NCI-H2107 (cell line): ENCODE data around the gene SMYD3.
"Not testable (repeated sequence)": the region's sequence is repeated elsewhere in the genome, so short reads cannot be mapped to it uniquely, and the experiment has no call there.

Experiments used
- DNase-seq: peaks from one replicate; lab custom pipeline; 2025; lab: John Stamatoyannopoulos, UW

The SMYD3 gene

DNA sequence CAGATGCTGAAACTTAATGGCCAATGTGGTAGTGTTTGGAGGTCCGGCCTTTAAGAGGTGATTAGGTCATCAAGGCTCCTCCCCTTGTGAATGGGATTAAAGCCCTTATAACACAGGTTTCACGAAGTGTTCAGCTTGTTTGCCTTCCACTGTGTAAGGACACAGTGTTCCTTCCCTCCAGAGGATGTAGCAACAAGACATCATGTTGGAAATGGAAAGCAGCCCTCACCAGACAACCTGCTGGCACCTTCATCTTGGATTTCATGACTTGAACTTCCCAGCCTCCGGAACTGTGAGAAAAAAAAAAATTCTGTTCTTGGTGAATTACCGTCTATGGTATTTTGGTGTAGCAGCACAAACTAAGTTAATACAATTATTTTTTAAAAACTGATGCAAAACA lies 738.5 kb downstream of the SMYD3 start:
- no peak for DNase-seq

DNA sequence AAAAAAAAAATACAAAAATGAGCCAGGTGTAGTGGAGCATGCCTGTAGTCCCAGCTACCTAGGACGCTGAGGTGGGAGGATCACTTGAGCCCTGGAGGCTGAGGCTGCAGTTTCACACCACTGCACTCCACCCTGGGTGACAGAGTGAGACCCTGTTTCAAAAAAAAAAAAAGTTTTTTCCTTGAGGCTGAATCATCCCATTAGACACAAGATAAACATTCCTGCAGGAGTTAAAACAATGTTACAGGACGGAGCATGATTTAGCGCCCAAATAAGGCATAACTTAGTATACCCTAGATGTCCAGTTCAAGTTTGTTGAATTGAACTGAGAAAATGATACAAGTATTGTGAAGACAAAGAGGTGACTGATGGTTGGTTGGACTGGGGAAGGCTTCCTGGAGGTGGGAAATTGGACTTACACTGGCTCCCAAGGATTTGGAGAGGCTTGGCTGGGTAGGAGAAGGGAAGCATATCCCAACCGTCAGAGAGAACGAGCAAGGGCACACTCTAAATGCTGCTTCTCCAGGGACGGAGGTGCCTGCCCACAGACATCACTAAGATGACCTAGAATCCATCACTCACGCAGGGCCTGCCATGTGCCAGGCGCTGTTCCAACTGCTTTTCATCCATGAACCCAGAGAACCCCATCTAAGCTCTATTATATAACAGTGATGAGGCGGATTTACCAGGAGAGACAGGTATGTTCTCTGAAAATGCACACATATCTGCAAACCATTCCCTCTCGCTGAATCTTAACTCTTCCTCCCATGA lies 741.7 kb downstream of the SMYD3 start:
- no peak for DNase-seq

- no peak for DNase-seq
These were observed 743.2 kb downstream of the SMYD3 start for GRCh38 chr1:245763873-245764331.

DNA sequence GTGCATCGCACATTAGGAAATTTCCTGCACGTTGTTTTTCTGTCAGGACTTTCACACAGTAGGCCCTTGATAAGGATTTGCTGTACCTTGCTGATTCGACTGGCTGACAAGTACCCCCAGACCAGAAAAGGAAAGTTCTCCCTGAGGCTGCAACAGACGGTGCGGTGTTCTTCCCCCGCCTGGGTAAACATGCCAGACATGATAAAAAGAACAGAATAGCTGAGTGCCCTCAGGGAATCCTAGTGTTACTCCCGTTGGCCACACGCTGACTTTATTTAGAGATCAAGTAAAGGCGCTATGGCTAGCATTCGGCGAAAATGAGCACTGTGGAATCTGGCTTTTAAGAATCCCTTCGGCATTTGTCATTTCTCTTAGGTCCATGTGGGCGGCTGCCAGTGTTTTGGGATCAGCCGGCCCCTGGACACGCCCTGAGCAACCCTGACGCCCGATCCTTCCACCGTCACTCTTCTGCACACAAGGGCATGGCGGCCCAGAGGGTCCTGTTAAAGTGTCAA lies 744.6 kb downstream of the SMYD3 start:
- no peak for DNase-seq

GRCh38 chr1:245760301-245760700 lies 746.8 kb downstream of the SMYD3 start:
- no peak for DNase-seq

DNA sequence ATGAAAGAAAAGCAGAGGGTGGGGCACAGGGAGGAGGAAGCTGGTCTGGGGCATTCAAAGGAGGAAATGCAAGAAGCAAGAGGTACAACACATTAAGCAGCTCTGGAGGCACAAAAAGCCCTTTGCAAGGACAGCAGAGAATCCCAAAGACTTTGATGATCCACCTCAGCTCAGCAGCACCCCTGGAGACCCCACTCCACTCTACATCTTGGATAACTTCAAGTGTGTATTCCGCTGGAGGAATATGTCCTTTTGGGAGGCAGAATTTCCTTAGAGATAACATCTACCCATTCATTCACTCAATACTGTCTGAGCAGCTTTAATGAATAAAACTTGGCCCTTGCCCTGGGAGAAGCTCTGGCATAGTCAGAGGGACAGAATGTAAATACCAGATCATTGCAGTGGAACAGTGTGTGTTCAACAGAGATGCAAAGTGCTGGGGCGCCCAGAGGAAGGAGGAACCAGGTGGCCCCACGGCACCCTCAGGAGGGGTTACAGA lies 752.6 kb downstream of the SMYD3 start:
- DNase-seq, result no peak

DNA sequence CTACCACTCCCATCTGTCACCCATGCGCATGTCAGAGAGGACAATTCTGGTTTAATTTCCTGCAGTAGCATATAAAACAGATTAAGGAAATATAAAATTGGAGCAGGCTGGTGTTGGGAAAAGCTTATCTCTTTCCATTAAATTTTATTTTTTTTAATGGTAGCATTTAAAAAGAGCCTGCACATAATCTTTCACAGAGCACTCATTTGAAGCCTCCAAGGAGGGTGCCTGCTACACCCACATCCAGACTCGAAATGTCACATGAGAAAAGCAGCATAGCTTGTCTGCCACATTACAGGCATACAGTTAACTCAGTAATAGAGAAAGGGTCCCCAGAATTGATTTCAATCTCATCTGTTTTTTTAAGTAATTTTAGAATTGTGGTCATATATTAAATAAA lies 753.3 kb downstream of the SMYD3 start:
- no peak for DNase-seq

GRCh38 chr1:245752561-245752960 lies 754.5 kb downstream of the SMYD3 start:
- DNase-seq, result no peak

- DNase-seq, result no peak
These were observed 755.2 kb downstream of the SMYD3 start for GRCh38 chr1:245751726-245752470.

- no peak for DNase-seq
These were observed 756.0 kb downstream of the SMYD3 start for GRCh38 chr1:245751116-245751515.

- no peak for DNase-seq
These were observed 756.8 kb downstream of the SMYD3 start for GRCh38 chr1:245750261-245750660.

DNA sequence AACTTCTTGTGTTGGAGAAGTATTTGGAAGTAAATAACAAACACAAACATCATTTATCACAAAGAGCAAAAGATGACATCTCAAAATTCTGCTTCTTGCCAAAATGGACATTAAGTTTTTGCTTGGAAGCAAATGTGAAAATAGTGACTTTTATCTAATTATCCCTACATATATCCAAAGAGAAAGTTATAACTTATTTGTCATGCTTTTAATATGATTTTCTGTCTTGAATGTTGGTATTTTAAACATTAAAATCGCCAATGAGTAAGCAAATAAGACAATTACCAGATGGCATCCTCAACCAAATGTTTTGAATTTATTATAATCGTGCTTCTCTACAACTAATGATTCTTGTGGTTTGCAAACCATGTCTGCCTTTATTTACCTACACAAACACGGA lies 758.0 kb downstream of the SMYD3 start:
- DNase-seq, result no peak

DNA sequence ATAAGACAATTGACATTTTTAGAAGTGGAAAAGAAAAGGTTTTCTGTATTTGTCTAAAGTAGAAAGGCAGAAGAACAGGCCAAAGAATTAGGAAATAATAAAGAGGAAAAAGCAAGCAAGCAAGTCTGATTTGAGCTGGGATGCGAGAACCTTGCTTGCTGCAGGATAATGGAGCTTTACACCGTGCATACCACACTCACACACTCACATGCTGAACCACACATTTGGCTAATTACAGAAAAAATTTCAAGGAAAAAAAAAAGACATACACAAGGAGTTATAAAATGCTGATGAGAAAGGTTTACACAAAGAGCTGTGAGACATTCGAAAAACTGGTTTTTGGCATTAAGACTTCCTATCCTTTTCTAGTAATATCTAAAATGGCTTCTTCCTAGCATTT lies 758.4 kb downstream of the SMYD3 start:
- no peak for DNase-seq

GRCh38 chr1:245748240-245748639 lies 758.8 kb downstream of the SMYD3 start:
- DNase-seq, result no peak

DNA sequence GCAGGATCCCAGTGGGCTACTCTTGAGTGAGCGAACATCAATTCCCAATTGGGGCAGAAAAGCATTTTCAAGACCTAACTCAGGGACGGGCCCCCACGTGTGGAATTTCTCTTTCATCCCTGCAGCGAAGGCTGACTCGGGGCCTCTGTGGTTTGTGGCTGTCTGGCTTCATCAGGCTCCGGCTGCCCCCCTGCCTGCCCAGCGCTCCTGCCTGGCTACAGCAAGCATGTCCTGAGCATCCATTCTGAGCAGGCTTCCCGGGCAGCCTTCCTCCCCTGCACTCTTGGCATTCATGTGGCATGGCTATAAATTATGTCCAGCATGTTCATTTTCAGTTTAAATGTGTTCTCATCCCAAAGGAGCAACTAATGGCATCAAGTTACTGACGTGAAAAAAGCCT lies 764.2 kb downstream of the SMYD3 start:
- peak; percentile 13 for DNase-seq

DNA sequence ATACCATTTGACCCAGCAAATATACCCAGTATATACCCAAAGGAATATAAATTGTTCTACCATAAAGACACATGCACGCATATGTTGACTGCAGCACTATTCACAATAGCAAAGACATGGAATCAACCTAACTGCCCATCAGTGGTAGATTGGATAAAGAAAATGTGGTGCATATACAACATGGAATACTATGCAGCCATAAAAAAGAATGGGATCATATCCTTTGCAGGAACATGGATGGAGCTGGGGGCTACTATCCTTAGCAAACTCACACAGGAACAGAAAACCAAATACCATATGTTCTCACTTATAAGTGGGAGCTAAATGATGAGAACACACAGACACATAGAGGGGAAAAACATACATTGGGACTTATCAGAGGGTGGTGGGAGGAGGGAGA lies 766.7 kb downstream of the SMYD3 start:
- DNase-seq, result not testable (repeated sequence)

DNA sequence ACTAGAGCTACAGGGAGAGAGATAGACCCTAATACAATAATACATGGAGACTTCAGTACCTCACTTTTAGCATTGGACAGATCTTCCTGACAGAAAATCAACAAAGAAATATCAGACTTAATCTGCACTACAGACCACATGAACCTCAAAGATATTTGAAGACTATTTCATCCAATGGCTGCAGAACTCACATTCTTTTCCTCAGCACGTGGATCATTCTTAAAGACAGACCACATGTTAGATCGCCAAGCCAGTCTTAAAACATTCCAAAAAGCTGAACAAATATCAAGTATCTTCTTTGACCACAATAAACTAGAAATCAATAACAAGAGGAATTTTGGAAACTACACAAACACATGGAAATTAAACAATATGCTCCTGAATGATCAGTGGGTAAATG lies 776.3 kb downstream of the SMYD3 start:
- DNase-seq, result no peak

DNA sequence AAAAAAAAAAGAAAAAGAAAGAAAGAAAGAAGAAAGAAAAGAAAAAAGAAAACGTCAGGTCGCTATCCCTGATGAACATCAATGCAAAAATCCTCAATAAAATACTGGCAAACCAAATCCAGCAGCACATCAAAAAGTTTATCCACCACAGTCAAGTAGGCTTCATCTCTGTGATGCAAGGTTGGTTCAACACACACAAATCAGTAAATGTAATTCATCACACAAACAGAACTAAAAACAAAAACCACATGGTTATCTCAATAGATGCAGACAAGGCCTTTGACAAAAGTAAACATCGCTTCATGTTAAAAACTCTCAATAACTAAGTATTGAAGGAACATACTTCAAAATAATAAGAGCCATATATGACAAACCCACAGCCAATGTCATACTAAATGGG lies 779.0 kb downstream of the SMYD3 start:
- not testable (repeated sequence) for DNase-seq

- DNase-seq, result no peak
These were observed 785.6 kb downstream of the SMYD3 start for GRCh38 chr1:245721488-245721887.

GRCh38 chr1:245718951-245719350 lies 788.1 kb downstream of the SMYD3 start:
- DNase-seq, result no peak

DNA sequence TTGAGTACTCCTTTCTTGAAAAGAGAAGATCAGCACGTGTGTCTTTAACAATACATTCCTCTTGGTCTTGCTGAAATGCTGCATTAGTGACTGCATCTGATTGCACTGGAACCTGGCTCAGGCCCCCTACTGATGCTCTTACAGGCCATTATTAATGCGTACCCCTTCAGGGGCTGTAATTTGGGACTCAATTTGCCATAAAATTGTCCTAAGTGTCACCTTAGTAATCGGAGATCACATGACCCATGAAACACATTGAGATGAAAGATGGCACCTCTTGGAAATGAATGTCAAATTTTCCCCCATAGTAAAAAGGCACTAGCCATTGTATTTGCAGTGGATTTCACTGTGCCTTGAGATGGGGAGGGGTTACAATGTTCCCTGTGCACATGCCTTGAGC lies 789.0 kb downstream of the SMYD3 start:
- DNase-seq, result no peak

- DNase-seq, result no peak
These were observed 789.5 kb downstream of the SMYD3 start for GRCh38 chr1:245717611-245718010.

DNA sequence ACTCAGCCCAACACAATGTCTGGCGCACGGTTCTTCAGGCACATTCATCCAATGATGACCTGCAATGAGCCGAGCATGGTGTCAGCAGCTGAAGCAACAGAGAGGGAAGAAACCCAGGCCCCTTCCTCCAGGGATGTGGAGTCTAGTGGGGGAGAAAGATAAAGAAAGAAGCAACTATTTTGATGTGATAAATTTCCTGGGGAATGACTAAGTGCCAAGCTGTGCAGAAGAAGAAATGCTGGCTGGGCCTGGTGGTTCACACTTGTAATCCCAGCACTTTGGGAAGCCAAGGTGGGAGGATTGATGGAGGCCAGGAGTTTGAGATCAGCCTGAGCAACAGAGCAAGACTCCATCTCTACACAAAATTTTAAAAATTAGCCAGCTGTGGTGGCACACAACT lies 790.5 kb downstream of the SMYD3 start:
- DNase-seq, result no peak
